Measurements from ENCODE around the gene HNRNPA1L2.
A peak's percentile ranks its signal among the peaks of the same experiment; 100 is the strongest.
"Not testable (repeated sequence)": the region's sequence is repeated elsewhere in the genome, so short reads cannot be mapped to it uniquely, and the experiment has no call there.

The HNRNPA1L2 gene

GRCh38 chr13:52609013-52609606 is 33.1 kb upstream of the HNRNPA1L2 start:
- H3K4me3 ChIP-seq (ENCODE audit: low read length): not testable (repeated sequence)
- peak; percentile 49 for TF ChIP-seq CTCF (IDR thresholded peaks at IDR 0.05; ENCODE audit: insufficient read depth, low read depth, low read length, missing control alignments)
- DNase-seq (ENCODE audit: low read depth): peak; percentile 59

- not testable (repeated sequence) for H3K4me3 ChIP-seq (ENCODE audit: low read length)
Observed at GRCh38 chr13:52610158-52610557, 32.1 kb upstream of the HNRNPA1L2 start.

GRCh38 chr13:52615134-52615801 is 27.0 kb upstream of the HNRNPA1L2 start:
- no peak for DNase-seq (ENCODE audit: low read depth)
- H3K4me3 ChIP-seq (ENCODE audit: low read length): no peak overlapping the region
- no peak for TF ChIP-seq CTCF (IDR thresholded peaks at IDR 0.05; ENCODE audit: insufficient read depth, low read depth, low read length, missing control alignments)

More at GRCh38 chr13:52610158-52610557, 32.1 kb upstream of the HNRNPA1L2 start:
- DNase-seq (ENCODE audit: low read depth): not testable (repeated sequence)

DNA sequence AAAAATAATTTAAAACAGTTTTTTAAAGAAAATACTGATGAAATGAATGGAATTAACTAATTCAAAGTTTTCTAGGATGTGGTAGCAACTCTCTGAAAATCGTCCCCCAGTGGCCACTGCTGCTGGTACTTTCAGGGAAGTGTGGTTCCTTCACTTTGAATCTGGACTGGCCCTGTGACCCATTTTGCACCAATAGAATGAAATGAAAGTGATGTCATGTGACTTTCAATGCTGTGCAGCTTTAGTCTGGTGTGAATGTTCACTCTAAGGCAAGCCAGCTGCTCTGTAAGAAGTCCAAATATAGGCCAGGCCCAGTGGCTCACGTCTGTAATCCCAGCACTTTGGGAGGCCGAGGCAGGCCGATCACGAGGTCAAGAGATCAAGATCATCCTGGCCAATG is 26.4 kb upstream of the HNRNPA1L2 start:
- no peak overlapping the region for H3K4me3 ChIP-seq (ENCODE audit: low read length)
- TF ChIP-seq CTCF (IDR thresholded peaks at IDR 0.05; ENCODE audit: insufficient read depth, low read depth, low read length, missing control alignments): no peak
- DNase-seq (ENCODE audit: low read depth): no peak

DNA sequence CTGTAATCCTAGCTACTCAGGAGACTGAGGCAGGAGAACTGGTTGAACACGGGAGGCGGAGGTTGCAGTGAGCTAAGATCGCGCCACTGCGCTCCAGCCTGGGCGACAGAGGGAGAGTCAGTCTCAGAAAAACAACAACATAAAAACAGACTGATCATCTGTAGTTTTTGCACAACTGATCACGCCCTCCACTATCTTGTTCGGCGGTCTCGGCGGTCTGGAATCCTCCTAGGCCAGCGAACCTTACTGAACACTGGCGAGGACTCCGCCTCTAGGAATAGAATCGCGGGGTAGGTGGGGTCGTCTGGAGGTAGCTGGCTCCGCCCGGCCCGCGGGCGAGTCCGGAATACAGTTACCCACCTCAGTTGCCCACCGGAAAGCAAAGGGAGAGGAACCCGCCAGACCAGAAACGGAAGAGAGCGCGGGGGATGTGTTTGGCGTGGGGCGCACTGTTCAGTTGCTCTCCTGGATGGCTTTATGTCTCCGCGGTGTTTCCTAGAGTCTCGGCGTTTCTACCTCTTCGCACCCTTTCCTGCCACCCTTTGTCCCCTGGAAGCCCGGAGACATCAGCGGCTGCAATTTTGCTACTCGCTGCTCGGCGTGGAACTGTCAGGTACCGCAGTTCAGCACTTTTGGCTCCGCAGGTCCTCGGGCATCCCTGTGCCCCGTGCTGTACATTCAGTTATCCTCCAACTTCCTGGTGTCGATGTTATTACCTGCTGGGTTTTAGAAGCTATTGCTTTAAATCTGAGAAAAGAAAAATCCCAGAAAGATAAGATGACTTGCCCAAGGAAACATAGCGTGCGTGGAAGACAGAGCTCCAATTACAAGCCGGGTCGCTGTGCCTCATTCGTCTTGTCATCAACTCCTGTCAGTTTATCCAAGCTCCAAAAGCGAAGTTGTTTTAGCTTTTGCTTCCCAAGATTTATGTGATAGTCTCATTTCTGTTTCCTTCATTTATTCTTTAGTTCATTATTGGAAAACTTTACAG is 24.9 kb upstream of the HNRNPA1L2 start:
- TF ChIP-seq CTCF (IDR thresholded peaks at IDR 0.05; ENCODE audit: insufficient read depth, low read depth, low read length, missing control alignments): no peak
- DNase-seq (ENCODE audit: low read depth): peak; percentile 78
- H3K4me3 ChIP-seq (ENCODE audit: low read length): peak overlapping the region; percentile 80

DNA sequence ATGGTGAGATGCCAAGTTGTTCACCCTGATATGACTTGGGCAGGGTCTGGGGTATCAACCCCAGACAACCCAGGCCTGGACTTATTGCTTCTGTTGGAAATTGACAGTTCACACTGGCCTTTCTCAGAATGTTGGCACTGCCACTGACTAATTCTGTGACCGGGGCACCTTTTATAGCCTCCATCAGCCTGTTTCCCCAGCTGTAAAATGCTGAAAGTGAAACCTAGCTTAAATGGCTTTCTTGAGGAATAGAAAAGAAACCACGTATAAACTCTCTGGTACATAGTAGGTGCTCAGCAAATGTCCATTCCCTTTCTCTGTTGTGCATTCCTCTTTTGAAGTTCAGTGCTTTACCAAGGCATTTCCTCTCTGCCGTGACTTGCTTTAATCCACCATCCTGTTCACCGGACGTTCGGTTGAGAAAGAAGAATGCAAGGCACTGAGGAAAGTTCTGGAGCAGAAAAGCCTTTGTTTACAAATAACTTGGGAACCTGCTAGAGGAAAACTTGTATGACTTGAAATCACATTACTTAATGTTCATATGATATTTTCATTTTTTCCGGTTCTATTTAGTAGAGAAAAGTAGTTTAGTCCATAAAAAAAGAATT is 11.0 kb upstream of the HNRNPA1L2 start:
- not testable (repeated sequence) for DNase-seq (ENCODE audit: low read depth); H3K4me3 ChIP-seq (ENCODE audit: low read length)

DNA sequence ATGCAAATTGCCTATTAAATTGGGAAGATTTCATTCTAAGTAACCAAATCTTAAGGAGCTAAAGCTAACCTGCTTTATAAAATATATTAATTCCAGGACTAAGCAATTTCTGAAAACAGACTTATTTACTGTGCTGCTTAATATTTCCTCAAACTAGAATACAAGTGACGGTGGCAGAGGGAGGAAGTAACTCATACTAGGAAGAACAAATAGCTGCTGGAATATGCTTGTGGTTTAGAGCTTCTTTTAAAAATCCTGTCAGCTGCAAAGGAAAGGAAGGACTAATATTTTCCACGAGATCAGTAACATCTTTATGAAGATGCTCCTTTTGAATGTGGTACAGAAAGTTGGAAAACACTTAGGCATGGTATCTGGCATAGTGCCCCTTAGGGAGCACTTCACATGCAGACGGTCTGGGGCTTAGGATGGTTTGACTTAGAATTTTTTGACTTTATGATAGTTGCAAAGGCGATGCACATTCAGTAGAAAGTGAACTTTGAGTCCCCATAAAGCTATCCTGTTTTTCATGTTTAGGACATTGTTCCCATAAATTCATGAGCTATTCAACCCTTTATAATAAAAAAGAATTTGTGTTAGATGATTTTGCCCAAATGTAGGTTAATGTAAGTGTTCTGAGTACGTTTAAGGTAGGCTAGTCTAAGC is 3.4 kb upstream of the HNRNPA1L2 start:
- TF ChIP-seq CTCF (IDR thresholded peaks at IDR 0.05; ENCODE audit: insufficient read depth, low read depth, low read length, missing control alignments): no peak
- no peak for DNase-seq (ENCODE audit: low read depth)
- no peak overlapping the region for H3K4me3 ChIP-seq (ENCODE audit: low read length)

Data from epithelial cell of esophagus (primary cell).